Umbilical cord (tissue), 2 donors: Measurements from ENCODE around the gene COMMD4. TPM values are rescaled to one million over a fixed set of nuclear protein-coding genes. Genes with fewer than 3 reads are reported as not detected.

Source experiments
- DNase-seq: peaks from one replicate; pipeline ENCODE4 v3.0.0-alpha.2; 2015; ENCODE audit warnings: low spot score
- total RNA-seq: library from RNA; depleted of rRNA; stranded (reverse); fragments of >200 nt; gene quantifications from one replicate; pipeline ENCODE4 v1.2.3, GENCODE V29; 2014; ENCODE audit warnings: low replicate concordance; ENCODE audit not compliant: insufficient read depth

The COMMD4 gene
- total RNA-seq, 1 donor from 2014 or later = 35.9 TPM

DNA sequence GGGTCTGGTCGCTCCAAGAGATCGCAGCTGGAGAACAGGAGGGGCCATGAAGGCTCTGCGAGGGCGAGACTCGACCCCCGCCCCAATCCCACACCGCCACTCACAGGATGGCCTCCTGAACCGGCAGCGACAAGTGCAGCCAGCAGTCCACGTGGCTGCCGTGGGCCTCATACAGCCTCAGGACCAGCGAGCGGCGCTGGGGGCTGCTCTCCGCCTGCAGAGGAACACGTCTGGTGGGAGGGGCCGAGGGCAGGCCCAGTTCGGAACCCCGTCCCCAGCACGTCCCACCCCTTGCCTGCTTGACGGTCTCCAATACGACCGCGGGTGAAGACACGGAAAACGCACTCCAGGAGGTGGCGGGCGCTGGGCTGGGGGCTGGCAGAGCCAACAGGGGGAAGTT lies 20.1 kb downstream of the COMMD4 start:
- DNase-seq = no peak

DNA sequence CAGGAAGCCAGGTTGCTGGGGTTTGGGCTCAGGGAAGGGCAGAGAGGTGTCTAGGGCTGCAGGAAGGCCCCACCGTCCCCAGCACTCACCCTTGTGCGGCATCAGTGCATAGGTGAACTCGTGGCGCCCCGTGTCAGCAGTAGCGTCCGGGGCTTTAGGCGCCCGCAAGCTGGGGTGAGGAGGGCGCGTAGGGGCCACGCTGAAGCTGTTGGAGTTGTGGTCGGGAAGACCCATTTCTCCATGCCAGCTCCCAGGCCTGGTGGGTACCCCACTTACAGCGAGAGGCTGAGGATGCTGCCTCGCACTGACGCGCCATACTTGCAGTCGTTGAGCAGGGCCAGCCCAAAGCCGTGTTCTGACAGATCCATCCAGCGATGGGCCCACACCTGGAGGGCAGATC lies 20.7 kb downstream of the COMMD4 start:
- DNase-seq = no peak

DNA sequence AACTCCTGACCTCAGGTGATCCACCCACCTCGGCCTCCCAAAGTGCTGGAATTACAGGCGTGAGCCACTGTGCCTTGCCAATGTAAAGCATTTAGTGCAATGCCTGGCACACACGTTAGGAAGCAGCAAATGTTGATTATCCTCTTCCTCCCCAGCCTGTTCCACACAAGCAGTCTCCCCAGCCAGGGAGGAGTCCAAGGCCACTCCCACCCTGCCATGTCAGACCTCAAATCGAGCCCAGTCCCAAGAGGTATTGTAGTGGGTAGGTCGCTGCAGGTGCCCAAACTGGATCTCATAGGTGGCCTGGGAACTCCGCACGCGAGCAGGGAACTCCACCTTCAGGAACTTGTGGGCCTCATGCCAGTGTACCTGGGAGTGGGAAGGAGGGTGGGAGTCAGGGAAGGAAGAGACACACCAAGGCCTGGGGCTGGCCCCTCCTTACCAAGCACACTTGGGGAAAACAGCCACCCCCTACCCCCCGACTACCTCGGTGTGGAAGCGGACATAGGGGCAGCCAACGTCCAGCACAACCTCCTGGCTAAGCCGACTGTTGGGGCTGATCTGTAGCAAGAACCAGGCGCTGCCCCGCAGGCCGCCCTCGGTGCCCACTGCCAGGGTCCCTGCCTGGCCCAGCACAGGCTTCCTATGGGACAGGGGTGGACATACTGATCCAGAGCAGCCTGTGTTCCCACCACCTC lies 22.3 kb downstream of the COMMD4 start:
- no peak for DNase-seq

DNA sequence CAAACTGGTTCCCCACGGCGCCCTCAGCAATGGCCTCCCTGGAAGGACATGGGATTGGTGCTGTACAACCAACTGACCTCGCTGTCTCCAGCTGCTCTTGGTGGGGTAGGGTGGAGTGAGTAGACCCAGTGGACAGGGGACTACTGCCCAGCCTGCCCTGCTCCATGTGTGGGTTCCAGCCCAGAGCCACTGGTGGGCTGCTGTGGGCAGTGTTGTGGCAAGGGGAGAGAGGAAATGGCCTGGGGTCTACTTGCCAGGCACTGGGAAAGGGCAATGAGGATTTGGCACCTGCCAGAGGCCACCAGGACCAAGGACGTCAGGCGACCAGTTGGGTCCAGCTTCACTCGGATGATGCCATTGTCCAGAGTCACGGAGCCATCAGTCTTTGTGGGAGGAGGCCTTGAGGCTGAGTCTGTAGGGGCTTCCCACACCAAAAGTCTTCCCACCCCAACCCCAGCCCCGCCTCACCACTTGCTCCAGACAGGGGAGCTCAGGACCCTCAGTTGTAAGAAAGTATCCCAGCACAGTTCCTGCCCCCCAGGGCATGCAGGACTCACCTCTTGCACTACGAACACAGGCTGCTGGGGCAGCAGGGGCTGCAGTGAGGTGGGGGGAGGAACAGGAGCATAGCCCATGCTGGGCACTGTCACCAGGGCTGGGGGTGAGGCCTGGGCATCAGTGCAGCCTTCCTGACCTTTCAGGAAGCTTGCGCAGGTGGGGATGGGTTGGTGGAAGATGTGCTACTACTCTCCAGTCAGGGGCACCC lies 23.1 kb downstream of the COMMD4 start:
- no peak for DNase-seq

DNA sequence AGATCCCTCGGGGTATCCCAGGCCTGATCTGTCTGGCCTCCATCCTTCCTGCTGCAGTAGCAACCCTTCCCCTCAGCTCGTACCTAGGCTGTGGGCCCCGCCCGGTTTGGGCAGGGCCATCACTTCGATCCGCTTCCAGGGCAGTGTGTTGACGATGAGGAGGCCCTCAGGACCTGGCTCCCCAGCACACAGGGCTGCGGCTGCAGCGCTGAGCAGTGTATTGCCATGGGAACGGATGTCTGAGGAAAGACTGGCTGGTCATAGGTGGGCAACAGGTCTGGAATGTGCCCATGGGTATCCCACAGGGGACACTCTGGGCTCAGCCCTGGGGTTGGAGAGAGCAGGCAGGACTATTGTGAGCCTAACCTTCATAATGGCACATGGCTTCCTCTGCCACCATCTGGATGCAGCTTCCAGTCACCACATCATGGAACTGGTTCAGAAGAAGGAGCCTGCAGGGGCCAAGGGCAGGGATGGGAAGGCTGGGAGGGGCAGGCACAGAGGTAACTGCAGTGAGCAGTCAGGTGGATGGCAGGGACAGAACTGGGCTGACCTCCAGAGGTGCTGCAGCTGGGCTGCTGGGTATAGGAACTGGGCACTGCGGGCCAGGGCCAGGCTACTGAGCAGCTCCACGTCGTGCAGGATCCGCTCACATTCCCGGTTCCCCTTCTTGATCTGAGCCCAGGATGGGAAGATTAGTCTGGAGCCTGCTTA lies 23.8 kb downstream of the COMMD4 start:
- DNase-seq = no peak

- no peak for DNase-seq
Measured at GRCh38 chr15:75360391-75360790, 24.5 kb downstream of the COMMD4 start.

GRCh38 chr15:75360856-75361255 lies 25.0 kb downstream of the COMMD4 start:
- no peak for DNase-seq

GRCh38 chr15:75361361-75361988 lies 25.6 kb downstream of the COMMD4 start:
- DNase-seq = no peak

- no peak for DNase-seq
Measured at GRCh38 chr15:75361989-75362641, 26.3 kb downstream of the COMMD4 start.

DNA sequence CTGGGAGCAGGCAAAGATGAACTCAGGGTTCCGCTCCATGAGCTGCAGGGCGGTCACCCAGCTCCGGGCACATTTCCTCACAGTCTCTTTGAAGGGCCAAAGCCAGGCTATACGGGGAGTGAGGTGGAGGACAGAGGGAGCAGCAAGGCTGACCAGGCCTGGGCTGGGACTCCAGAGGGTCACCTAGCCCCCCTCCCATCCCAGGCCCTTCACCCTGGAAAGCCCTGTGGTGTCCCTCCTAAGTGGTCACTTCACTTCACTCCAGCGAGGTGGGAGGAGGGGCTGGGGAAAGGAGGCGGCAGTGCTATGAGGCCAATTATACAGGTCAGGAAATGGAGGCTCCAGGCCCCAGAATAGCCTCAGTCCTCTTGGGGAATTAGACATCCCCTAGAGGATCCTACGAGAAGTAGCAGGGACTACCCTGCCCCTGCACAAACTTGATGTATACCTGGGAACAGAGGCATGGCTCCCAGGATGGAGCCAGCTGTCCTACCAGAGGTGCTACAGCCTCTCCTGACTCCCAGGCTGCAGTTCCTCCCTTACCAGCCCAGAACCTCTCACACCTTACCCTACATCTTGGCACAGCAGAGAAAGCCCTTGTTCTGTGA lies 26.9 kb downstream of the COMMD4 start:
- no peak for DNase-seq

DNA sequence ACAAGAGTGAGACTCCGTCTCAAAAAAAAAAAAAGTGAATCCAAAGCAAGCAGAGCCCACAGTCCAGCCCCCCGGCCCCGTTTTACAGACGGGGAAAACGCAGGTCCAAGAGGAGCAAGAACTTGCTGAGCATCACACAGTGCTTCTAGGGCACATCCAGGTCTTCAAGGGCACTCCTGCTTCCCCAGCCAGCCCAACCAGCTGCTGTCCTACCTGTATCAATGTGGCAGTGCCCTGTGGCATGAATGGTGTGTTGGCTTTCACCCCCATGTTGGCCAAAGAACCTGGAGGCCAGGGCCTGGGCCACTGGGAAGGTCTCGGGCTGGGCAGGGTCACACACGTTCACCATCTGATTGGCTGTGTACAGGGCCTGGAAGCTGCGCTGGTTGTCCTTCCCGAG lies 27.9 kb downstream of the COMMD4 start:
- no peak for DNase-seq

DNA sequence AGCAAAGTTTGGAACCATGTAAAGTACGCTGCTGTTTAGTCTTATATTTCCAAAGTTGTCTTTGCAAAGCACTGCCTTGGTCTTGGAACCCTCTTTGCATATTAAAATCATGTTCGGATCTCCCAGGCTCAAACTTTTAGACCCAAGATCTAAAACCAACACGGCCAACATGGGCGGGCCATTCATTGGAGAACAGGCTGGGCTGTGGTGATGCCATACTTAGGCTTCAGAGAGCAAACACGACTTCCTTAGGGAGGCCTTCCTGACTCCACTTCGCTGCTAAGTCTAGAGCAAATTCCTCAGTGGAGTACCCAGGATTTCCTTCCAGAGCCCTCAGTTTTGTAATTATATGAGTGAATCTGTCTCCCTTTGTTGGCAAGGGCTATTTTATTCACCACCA lies 29.0 kb downstream of the COMMD4 start:
- DNase-seq = no peak

GRCh38 chr15:75366163-75366562 lies 30.3 kb downstream of the COMMD4 start:
- no peak for DNase-seq

- DNase-seq = no peak
Measured at GRCh38 chr15:75367006-75367405, 31.1 kb downstream of the COMMD4 start.

GRCh38 chr15:75367406-75367912 lies 31.6 kb downstream of the COMMD4 start:
- no peak for DNase-seq

DNA sequence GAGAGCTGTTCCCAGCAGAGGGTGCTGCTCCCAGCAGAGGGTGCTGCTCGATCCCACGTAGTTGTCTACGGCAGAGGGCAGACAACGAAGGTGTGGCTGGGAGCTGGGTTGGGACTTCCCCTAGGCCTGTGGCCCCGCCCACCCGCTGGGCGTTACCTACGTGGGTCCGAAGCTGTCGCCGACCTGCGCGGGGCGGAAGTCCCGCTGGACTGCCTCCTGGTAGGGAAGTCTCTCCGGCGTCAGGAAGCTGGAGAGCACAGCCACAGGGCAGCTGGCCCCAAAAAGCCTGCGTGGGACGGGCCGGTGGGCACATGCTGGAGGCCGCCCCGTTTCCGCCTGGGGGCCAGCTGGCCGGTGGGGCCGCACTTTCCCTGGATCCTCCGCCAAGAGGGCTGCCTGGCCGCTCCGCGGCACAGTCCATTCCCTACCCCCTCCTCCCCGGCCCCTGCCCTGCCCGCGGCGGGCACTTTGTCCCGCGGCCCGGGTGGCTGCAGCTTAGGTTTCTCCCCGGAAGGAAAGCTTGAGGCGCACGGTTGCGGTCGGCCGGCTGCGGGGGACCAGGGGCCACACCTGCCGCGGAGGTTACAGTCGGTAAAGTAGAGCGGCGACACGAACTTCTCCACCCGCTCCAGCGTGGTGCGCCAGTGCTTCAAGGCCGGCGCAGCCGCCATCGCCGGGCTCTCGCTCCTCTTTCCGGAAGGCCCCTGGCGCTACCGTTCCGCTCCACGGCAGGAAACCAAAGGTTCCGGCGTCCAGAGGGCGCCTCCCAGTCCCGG lies 32.2 kb downstream of the COMMD4 start, which contains the start of gene MAN2C1:
Gene MAN2C1, minus strand, starts transcription at position 695 of the 776 bp plus-strand sequence. Its CDS starts 24 bp downstream, at position 671.
- peak; percentile 96 for DNase-seq

DNA sequence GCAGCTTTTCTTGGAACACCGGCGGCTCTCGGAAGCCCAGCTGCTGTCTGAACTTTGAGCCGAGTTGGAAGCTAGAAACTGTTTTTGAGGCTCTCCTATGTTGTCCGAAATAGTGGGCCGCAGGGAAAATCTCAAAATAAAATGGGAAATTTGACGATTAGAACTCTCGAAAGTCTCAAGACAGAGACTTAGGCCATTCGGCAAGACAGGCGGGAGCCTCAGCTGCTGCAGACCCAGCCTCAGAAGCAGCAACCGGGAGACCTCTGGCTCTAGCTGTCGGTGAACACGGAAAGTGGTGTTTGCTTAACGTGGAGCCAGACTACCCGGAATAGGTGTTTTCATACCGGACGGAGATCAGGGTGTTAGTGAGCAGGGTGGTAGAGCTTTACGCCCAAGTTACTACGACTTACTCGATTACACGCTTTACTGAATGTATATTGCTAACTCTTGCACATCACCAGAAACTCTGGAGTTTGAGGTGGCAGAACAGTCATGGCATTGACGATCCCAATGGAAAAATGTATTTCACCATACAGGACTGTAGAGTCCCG lies 32.9 kb downstream of the COMMD4 start:
- no peak for DNase-seq

GRCh38 chr15:75369897-75370581 lies 34.2 kb downstream of the COMMD4 start:
- DNase-seq = no peak

DNA sequence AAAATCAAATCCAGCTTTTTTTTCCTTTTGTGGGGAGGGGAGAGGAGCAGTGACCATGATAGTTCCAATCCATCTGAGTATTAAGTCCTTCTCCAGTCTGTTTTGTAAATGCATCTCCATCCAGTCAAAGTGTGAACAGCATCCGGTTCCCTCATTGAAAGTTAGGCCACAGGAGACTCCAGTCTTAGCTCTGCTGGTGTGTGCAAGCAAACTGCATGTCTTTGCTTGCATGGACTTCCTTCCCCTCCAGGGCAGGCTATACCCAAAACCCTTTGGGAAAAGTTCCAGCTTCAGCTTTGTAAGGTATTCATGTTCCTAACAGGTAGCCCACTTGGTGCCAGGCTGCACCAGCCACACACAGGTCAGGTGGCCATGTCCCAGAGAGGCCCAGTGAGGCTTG lies 35.6 kb downstream of the COMMD4 start:
- no peak for DNase-seq
